K562 (cell line): Measurements from ENCODE around the gene MARK2. TPM values are rescaled to one million over a fixed set of nuclear protein-coding genes. Genes with fewer than 3 reads are reported as not detected.

Source experiments
- ARID1B ChIP-seq: fragments of 450-650 bp; IDR thresholded peaks from 2 replicates; pipeline ENCODE4 v1.6.1; 2016; ENCODE audit warnings: antibody characterized with exemption, mild to moderate bottlenecking, inconsistent platforms
- ASH1L ChIP-seq: fragments of 450-650 bp; IDR thresholded peaks from 2 replicates; pipeline ENCODE4 v1.6.1; 2018; ENCODE audit warnings: borderline replicate concordance, mild to moderate bottlenecking, low read depth; ENCODE audit not compliant: partially characterized antibody
- ATF1 ChIP-seq, 2 experiments: fragments of 450-650 bp in 1 of 2; IDR thresholded peaks; 2 replicates each; pipeline ENCODE4 v1.6.1; 2016; ENCODE audit warnings: missing compliant biosample characterization in 1 of 2, missing genetic modification characterization in 1 of 2
- CBFA2T2 ChIP-seq: fragments of 450-650 bp; conservative IDR thresholded peaks from 2 replicates; pipeline ENCODE4 v1.6.1; 2017; ENCODE audit warnings: mild to moderate bottlenecking
- CEBPG ChIP-seq, 3 experiments: fragments of 200-800 bp in 1 of 3; sonication (Bioruptor generic) in 1 of 3; sonication (generic) in 1 of 3; formaldehyde crosslinking in 1 of 3; IDR thresholded peaks in 2 of 3; conservative IDR thresholded peaks in 1 of 3; 2 replicates each; pipeline versions ENCODE4 v1.6.1 to v1.8.0; 2016 to 2022; ENCODE audit warnings: missing compliant biosample characterization in 2 of 3, missing genetic modification characterization in 2 of 3, mild to moderate bottlenecking in 1 of 3, missing genetic modification reagents in 1 of 3
- CTBP1 ChIP-seq: fragments of 450-650 bp; IDR thresholded peaks from 2 replicates; pipeline ENCODE4 v1.6.1; 2016; ENCODE audit warnings: borderline replicate concordance
- FIP1L1 ChIP-seq: fragments of 200-400 bp; formaldehyde crosslinking; IDR thresholded peaks from 2 replicates; pipeline ENCODE4 v1.6.1; 2018; ENCODE audit warnings: mild to moderate bottlenecking, low read depth, low read length; ENCODE audit not compliant: poor library complexity, severe bottlenecking
- HDAC2 ChIP-seq: fragments of 450-650 bp; IDR thresholded peaks from 2 replicates; pipeline ENCODE4 v1.6.1; 2016; ENCODE audit warnings: mild to moderate bottlenecking
- ILK ChIP-seq: fragments of 450-650 bp; IDR thresholded peaks from 2 replicates; pipeline ENCODE4 v1.6.1; 2016; ENCODE audit warnings: missing genetic modification characterization, low read depth, mild to moderate bottlenecking, missing compliant biosample characterization, moderate library complexity, borderline replicate concordance
- IRF2 ChIP-seq: sonication (generic); formaldehyde crosslinking; IDR thresholded peaks from 2 replicates; pipeline ENCODE4 v1.8.1; 2022; ENCODE audit warnings: mild to moderate bottlenecking, missing genetic modification reagents
- IRF9 ChIP-seq: fragments of 450-650 bp; IDR thresholded peaks from 2 replicates; pipeline ENCODE4 v1.6.1; 2016; ENCODE audit warnings: missing biosample characterization, missing genetic modification characterization
- KAT8 ChIP-seq: fragments of 450-650 bp; IDR thresholded peaks from 2 replicates; pipeline ENCODE4 v1.6.1; 2016; ENCODE audit warnings: low read depth, mild to moderate bottlenecking
- KDM5B ChIP-seq: fragments of 200-600 bp; sonication (generic); IDR thresholded peaks from 2 replicates; pipeline ENCODE4 v1.6.1; 2012; ENCODE audit warnings: low read depth, mild to moderate bottlenecking, moderate library complexity, low read length, control low read depth, inconsistent platforms; ENCODE audit not compliant: insufficient replicate concordance
- KLF10 ChIP-seq: fragments of 250-450 bp; sonication (Bioruptor Pico); IDR thresholded peaks from 2 replicates; pipeline ENCODE4 v1.6.1; 2021; ENCODE audit warnings: matching md5 sums
- NCOA1 ChIP-seq: fragments of 450-650 bp; IDR thresholded peaks from 2 replicates; pipeline ENCODE4 v1.6.1; 2016; ENCODE audit warnings: low read depth
- POLR3G ChIP-seq: IDR thresholded peaks from 2 replicates; pipeline ENCODE4 v1.6.1; 2011; ENCODE audit not compliant: insufficient read length, insufficient replicate concordance; ENCODE audit errors: extremely low read depth
- RFX7 ChIP-seq: fragments of 250-450 bp; sonication (Bioruptor Pico); IDR thresholded peaks from 2 replicates; pipeline ENCODE4 v1.5.1; 2021; ENCODE audit warnings: mild to moderate bottlenecking
- SMARCA5 ChIP-seq: fragments of 450-650 bp; IDR thresholded peaks from 2 replicates; pipeline ENCODE4 v1.6.1; 2016
- SREBF1 ChIP-seq: fragments of 150-350 bp; IDR thresholded peaks from 2 replicates; pipeline ENCODE4 v1.6.1; 2014; ENCODE audit warnings: antibody characterized with exemption, low read depth, low read length, borderline replicate concordance
- SRF ChIP-seq, 2 experiments: fragments of 250-450, 450-650 bp in 1 of 2; sonication (Bioruptor Pico) in 1 of 2; sonication (generic) in 1 of 2; formaldehyde crosslinking; IDR thresholded peaks; 2 replicates each; pipeline versions ENCODE4 v1.5.0 to v1.5.1; 2020 to 2022; ENCODE audit warnings: mild to moderate bottlenecking in 1 of 2, missing genetic modification reagents in 1 of 2
- TSC22D4 ChIP-seq: fragments of 450-650 bp; IDR thresholded peaks from 2 replicates; pipeline ENCODE4 v1.6.1; 2016; ENCODE audit warnings: missing genetic modification characterization, missing biosample characterization, control low read depth
- WHSC1 ChIP-seq: IDR thresholded peaks from one replicate; pipeline ENCODE4 v1.6.1; 2012; ENCODE audit warnings: low read length, control low read depth, inconsistent platforms
- YY1 ChIP-seq, 3 experiments: IDR thresholded peaks; 2 replicates each; pipeline ENCODE4 v1.6.1; 2011; ENCODE audit warnings: low read length in 2 of 3, mild to moderate bottlenecking in 2 of 3, moderate library complexity in 2 of 3, borderline replicate concordance in 1 of 3, control low read depth in 1 of 3, low read depth in 1 of 3; ENCODE audit not compliant: insufficient read depth in 3 of 3, insufficient replicate concordance in 2 of 3, control insufficient read depth in 1 of 3, insufficient read length in 1 of 3; ENCODE audit errors: extremely low read depth in 1 of 3
- ZNF696 ChIP-seq: fragments of 250-450 bp; sonication (Bioruptor Pico); conservative IDR thresholded peaks from 2 replicates; pipeline ENCODE4 v1.4.0; 2020; ENCODE audit warnings: mild to moderate bottlenecking, moderate library complexity
- ZNF707 ChIP-seq: fragments of 250-450 bp; sonication (Bioruptor Pico); conservative IDR thresholded peaks from 2 replicates; pipeline ENCODE4 v1.8.0; 2022; ENCODE audit warnings: inconsistent platforms, mild to moderate bottlenecking, moderate library complexity
- polyA plus RNA-seq, 8 experiments: library from polyadenylated mRNA; depleted of rRNA in 4 of 8; stranded (reverse) in 5 of 8; unstranded in 3 of 8; fragments of >200 nt; fragmentation: Nextera tagmentation in 2 of 8; fragmentation: Illumina TruSeq in 1 of 8; extraction: Ambion mirVana in 2 of 8; extraction: Trizol in 1 of 8; gene quantifications; 2 replicates each; pipeline versions ENCODE4 v1.2.1 to v1.2.3, GENCODE V29; 2011 to 2014; ENCODE audit warnings: inconsistent platforms in 1 of 8, missing spikeins in 1 of 8
- total RNA-seq, 7 experiments: library from RNA; depleted of rRNA in 6 of 7; stranded (reverse); fragments of >200 nt in 6 of 7; fragmentation: Illumina TruSeq in 2 of 7; extraction: Trizol in 2 of 7; gene quantifications; 2 replicates each; pipeline versions ENCODE4 v1.2.1 to v1.2.3, GENCODE V29; 2011 to 2021; ENCODE audit warnings: low replicate concordance in 1 of 7
- TF ChIP-seq, protein P1 (sequence below), 2 experiments: fragments of 450-650 bp in 1 of 2; sonication (generic) in 1 of 2; formaldehyde crosslinking; conservative IDR thresholded peaks; 2 replicates each; pipeline versions ENCODE4 v1.4.0 to v1.8.1; 2020 to 2022; ENCODE audit warnings: mild to moderate bottlenecking in 1 of 2, missing genetic modification reagents in 1 of 2

MARK2 gene
- total and polyA plus RNA-seq, 9 of the 15 experiments (the other 6 are each of a cell fraction or from before 2014, with no cell fraction given) = 0.32 to 43.5 (median 15.1) TPM

DNA sequence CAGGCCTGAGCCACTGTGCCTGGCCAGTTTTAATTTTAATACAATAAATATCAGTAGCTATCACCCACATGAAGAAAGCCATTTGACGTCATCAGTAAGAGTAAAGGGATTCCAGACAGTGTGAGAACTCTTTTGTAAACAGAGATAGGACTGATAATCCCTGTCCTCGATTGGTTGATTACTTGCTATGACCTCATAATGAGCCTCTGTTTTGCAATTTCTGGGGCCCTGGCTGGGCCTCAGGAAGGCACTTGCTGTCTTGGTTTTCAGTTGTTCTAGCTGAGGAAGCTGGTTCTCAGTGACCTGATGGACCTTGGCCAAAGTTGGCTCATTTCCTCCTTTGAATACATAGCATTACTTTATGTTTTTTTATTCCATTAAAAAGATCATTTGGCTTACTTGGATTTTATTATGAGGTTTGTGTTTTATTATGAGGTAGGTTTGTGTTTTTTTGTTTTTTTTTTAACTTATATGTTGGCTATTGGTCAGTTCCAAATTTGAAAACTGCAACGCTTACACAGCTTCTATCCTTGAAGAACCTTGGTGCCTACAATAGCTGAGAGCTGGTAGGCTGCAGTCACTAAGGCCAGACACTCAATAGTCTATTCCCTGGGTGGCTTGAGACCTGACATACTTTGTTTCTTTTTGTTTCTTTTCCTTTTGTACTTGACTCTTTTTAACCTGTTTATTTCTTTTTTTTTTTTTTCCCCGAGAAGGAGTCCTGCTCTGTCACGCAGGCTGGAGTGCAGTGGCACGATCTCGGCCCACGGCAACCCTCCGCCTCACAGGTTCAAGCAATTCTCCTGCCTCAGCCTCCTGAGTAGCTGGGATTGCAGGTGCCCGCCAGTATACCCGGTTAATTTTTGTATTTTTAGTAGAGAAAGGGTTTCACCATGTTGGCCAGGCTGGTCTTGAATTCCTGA is 20.0 kb downstream of the MARK2 start (continued):
- TF ChIP-seq ZNF707 = no peak
- no peak for TF ChIP-seq ASH1L
- TF ChIP-seq ATF1 (CRISPR knock-in tag; IDR thresholded peaks at IDR 0.05) = no peak
- peak; percentile 87 for TF ChIP-seq ATF1 (tag; IDR thresholded peaks at IDR 0.05)
- no peak for TF ChIP-seq WHSC1
- TF ChIP-seq IRF9 (tag) = no peak
- TF ChIP-seq SMARCA5 = no peak
- no peak for TF ChIP-seq KDM5B
- TF ChIP-seq ILK = no peak
- TF ChIP-seq, protein P1, sequence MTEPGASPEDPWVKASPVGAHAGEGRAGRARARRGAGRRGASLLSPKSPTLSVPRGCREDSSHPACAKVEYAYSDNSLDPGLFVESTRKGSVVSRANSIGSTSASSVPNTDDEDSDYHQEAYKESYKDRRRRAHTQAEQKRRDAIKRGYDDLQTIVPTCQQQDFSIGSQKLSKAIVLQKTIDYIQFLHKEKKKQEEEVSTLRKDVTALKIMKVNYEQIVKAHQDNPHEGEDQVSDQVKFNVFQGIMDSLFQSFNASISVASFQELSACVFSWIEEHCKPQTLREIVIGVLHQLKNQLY (CRISPR knock-in tag; conservative IDR thresholded peaks at IDR 0.05) = no peak
- TF ChIP-seq KLF10 = no peak
- TF ChIP-seq IRF2 (CRISPR knock-in tag) = no peak
- TF ChIP-seq HDAC2 = no peak
- no peak for TF ChIP-seq ZNF696 (CRISPR knock-in tag)
- 0 out of 2 replicates have a peak, but pooled peaks have one; percentile 17 for TF ChIP-seq ARID1B
- no peak for TF ChIP-seq CBFA2T2
- peak; percentile 30; the same call in 1 of the 2 replicates for TF ChIP-seq CTBP1
- peak; percentile 28; the same call in 1 of the 2 replicates for TF ChIP-seq CEBPG (CRISPR knock-in tag; IDR thresholded peaks at IDR 0.05)
- TF ChIP-seq CEBPG (tag; conservative IDR thresholded peaks at IDR 0.05 in 1 of 2, IDR thresholded peaks at IDR 0.05 in 1 of 2) = peak; percentile 93
- no peak for TF ChIP-seq POLR3G
- no peak for TF ChIP-seq YY1 (IDR thresholded peaks at IDR 0.05; ENCODE audit: borderline replicate concordance in 1 of 3, control insufficient read depth in 1 of 3, extremely low read depth in 1 of 3, insufficient read depth in 3 of 3, insufficient read length in 1 of 3, insufficient replicate concordance in 2 of 3, low read depth in 1 of 3, low read length in 2 of 3)
- no peak for TF ChIP-seq SRF (CRISPR knock-in tag; IDR thresholded peaks at IDR 0.05)
- TF ChIP-seq RFX7 (CRISPR knock-in tag) = no peak
- TF ChIP-seq KAT8 = no peak
- TF ChIP-seq SREBF1 = no peak
- no peak for TF ChIP-seq FIP1L1
- no peak for TF ChIP-seq TSC22D4 (tag)
- TF ChIP-seq NCOA1 = peak; percentile 49; the same call in 1 of the 2 replicates
